Measurements from ENCODE around the gene TLR7. TPM values are rescaled to one million over a fixed set of nuclear protein-coding genes. Genes with fewer than 3 reads are reported as not detected.
A peak's percentile ranks its signal among the peaks of the same experiment; 100 is the strongest.

The TLR7 gene
- total RNA-seq, 3 donors from 2014 or later: 0.72 to 1.7 (median 0.81) TPM

GRCh38 chrX:12895866-12896265 is 29.0 kb downstream of the TLR7 start:
- intact Hi-C loops (cut with DNase I, micrococcal nuclease): loop anchor here in 1 of 2 donors (10.0 kb wide), 1 partner anchor 81 kb away; no protein-coding TSS in a partner anchor
- no peak overlapping the region for H3K4me3 ChIP-seq
- no peaks in the 10 kb centered on the region for H3K36me3 ChIP-seq (ENCODE audit: low read depth)
- DNase-seq (no peak), ATAC-seq (no peak)
- TF ChIP-seq CTCF (IDR thresholded peaks at IDR 0.05): no peak
- H3K9me3 ChIP-seq: no peaks in the 10 kb centered on the region
- H3K4me1 ChIP-seq (ENCODE audit: low read depth): no peaks in the 10 kb centered on the region

GRCh38 chrX:12896935-12897334 is 30.1 kb downstream of the TLR7 start:
- no peak for ATAC-seq
- intact Hi-C loops (cut with DNase I, micrococcal nuclease): loop anchor here in 1 of 2 donors (10.0 kb wide), 1 partner anchor 82 kb away; no protein-coding TSS in a partner anchor

GRCh38 chrX:12898073-12898472 is 31.2 kb downstream of the TLR7 start:
- Histone ChIP-seq H3K4me1 (ENCODE audit: low read depth) (no peaks in the 10 kb centered on the region), H3K9me3 (no peaks in the 10 kb centered on the region), H3K36me3 (ENCODE audit: low read depth) (no peaks in the 10 kb centered on the region), H3K4me3 (no peak overlapping the region)
- DNase-seq (no peak), ATAC-seq (no peak)
- TF ChIP-seq CTCF (IDR thresholded peaks at IDR 0.05): no peak
- intact Hi-C loops (cut with DNase I, micrococcal nuclease): loop anchor here in 1 of 2 donors (10.0 kb wide), 1 partner anchor 83 kb away; no protein-coding TSS in a partner anchor

More at GRCh38 chrX:12896935-12897334, 30.1 kb downstream of the TLR7 start:
- H3K9me3 ChIP-seq: no peaks in the 10 kb centered on the region
- H3K4me3 ChIP-seq: no peak overlapping the region
- no peak for DNase-seq
- no peak for TF ChIP-seq CTCF (IDR thresholded peaks at IDR 0.05)
- no peaks in the 10 kb centered on the region for H3K36me3 ChIP-seq (ENCODE audit: low read depth)
- no peaks in the 10 kb centered on the region for H3K4me1 ChIP-seq (ENCODE audit: low read depth)

GRCh38 chrX:12899506-12899905 is 32.6 kb downstream of the TLR7 start:
- no peaks in the 10 kb centered on the region for H3K9me3 ChIP-seq
- no peak for TF ChIP-seq CTCF (IDR thresholded peaks at IDR 0.05)
- ATAC-seq (no peak), DNase-seq (no peak)
- intact Hi-C loops (cut with DNase I, micrococcal nuclease): loop anchor here in 1 of 2 donors (10.0 kb wide), 1 partner anchor 85 kb away; no protein-coding TSS in a partner anchor
- H3K4me1 ChIP-seq (ENCODE audit: low read depth): no peaks in the 10 kb centered on the region
- no peak overlapping the region for H3K4me3 ChIP-seq
- no peaks in the 10 kb centered on the region for H3K36me3 ChIP-seq (ENCODE audit: low read depth)

GRCh38 chrX:12901486-12901885 is 34.6 kb downstream of the TLR7 start:
- ATAC-seq (peak; percentile 75), DNase-seq (peak; percentile 51 to 75 (median 65))
- intact Hi-C loops (cut with DNase I, micrococcal nuclease): loop anchor here in 1 of 2 donors (5.0 kb wide), 1 partner anchor 89 kb away; no protein-coding TSS in a partner anchor
- H3K36me3 ChIP-seq (ENCODE audit: low read depth): no peaks in the 10 kb centered on the region
- TF ChIP-seq CTCF (IDR thresholded peaks at IDR 0.05): no peak
- no peaks in the 10 kb centered on the region for H3K4me1 ChIP-seq (ENCODE audit: low read depth)
- H3K9me3 ChIP-seq: no peaks in the 10 kb centered on the region
- H3K4me3 ChIP-seq: no peak overlapping the region
